ENCODE data around the gene ARMC6.
A peak's percentile ranks its signal among the peaks of the same experiment; 100 is the strongest.

Gene ARMC6

GRCh38 chr19:19033426-19034203 is at the start of gene ARMC6, which contains the start of gene SUGP2:
TSS of gene ARMC6 (plus strand) at chr19:19033603. CDS start at chr19:19034210, 607 bp downstream.
TSS of gene SUGP2 (minus strand) at chr19:19033517. CDS start at chr19:19031071, 2,446 bp downstream.
- DNase-seq (ENCODE audit: low read depth in 2 of 2, low spot score in 1 of 2), result peak; percentile 67 to 76

- no peak for DNase-seq (ENCODE audit: low read depth in 2 of 2, low spot score in 1 of 2)
Observed at GRCh38 chr19:18984251-18984650, 49.2 kb upstream of the ARMC6 start.

DNA sequence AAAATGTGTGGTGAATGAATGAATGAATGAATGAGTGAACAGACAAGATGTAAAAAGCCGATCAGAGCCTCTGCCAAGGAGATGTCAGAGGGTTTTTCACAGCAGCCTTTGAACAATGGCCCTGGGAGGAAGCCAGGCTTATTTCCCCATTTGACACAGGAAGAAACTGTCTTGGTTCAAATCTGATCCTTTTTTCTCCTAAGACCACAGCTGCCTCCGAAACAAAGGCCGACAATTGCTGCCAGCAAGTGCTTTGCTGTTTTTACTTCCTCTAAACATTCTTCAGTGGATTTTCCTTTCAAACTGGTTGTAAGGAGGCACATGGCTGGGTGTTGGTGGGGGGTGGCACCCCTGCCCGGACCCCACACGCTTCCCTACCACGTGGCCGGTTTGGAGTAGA is 48.1 kb upstream of the ARMC6 start:
- DNase-seq (ENCODE audit: low read depth in 2 of 2, low spot score in 1 of 2), result no peak

DNA sequence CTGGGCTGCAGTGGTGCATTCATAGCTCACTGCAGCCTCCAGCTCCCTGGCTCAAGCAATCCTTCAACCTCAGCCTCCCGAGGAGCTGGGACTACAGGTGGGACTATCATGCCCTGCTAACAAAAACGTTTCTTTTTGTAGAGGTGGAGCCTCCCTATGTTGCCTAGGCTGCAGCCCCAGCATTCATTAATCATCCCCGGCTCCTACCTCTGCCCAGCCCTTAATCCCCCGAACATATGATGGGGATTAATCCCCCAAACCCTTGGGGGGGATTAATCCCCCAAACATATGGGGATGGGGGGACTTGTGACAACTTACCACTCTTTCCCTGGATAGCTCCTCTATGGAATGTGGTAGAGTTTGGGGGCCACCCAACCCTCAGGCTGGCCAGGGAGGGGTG is 45.9 kb upstream of the ARMC6 start:
- DNase-seq (ENCODE audit: low read depth in 2 of 2, low spot score in 1 of 2), result no peak

- DNase-seq (ENCODE audit: low read depth in 2 of 2, low spot score in 1 of 2), result no peak
Observed at GRCh38 chr19:18989316-18989715, 44.1 kb upstream of the ARMC6 start.

- no peak for DNase-seq (ENCODE audit: low read depth in 2 of 2, low spot score in 1 of 2)
Observed at GRCh38 chr19:18990128-18990708, 43.2 kb upstream of the ARMC6 start.

DNA sequence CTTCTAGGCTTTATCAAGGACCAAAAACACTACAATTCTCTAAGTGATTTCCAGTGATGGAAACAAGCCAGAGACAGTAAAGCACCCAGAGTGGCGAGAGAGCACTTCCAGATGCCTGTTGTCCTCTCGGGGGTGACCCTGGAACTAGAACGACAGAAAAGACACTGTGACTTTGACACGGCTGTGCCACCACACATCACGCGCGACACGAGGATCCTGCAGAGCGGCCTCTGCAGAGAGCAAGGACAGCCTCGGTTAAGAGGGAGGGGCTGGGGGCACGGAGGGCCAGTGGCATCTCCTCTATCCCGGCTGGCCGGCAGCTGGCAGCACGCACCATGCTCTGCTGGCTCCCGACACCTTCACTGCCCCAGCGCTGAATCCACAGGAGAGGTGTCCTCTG is 42.4 kb upstream of the ARMC6 start:
- no peak for DNase-seq (ENCODE audit: low read depth in 2 of 2, low spot score in 1 of 2)

DNA sequence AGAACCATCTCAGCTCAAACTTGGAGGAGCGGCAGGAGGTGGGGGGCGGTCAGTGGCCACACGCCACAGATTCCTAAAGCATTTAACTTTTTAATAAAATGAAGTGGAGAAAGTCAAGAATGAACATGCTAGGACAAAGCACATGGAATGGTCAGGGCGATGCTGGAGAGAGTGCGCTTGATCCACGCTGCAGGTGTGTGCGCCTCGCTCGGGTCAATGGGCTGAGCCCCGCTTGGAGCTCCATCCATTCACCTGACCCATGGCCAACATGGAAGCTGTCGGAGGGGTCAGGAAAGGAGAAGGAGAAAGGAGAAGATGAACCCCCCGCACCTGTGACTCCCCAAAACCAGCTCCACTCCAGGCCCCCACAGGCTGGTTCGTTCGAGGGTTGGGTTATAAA is 41.9 kb upstream of the ARMC6 start:
- no peak for DNase-seq (ENCODE audit: low read depth in 2 of 2, low spot score in 1 of 2)

DNA sequence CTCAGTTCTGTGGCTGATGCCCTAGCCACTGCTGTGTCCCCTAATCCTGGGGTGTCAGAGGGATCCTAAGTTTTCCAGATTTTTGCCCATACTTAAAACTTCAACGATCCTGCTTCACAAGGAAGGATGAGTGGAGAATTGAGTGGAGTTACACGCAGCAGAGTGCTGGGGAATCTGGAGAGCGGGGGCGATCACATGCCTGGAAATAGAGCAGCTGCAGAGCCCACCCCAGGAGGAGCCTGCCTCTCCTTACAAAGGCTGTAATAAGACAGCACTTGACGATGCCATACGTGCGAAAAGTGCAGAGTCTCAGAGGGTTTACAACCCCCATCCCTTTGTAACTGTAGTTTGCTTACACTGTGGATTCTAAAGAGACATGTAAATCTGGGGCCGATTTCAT is 40.7 kb upstream of the ARMC6 start:
- no peak for DNase-seq (ENCODE audit: low read depth in 2 of 2, low spot score in 1 of 2)

GRCh38 chr19:18993115-18993514 is 40.3 kb upstream of the ARMC6 start:
- DNase-seq (ENCODE audit: low read depth in 2 of 2, low spot score in 1 of 2), result no peak

GRCh38 chr19:18995804-18996241 is 37.6 kb upstream of the ARMC6 start:
- DNase-seq (ENCODE audit: low read depth in 2 of 2, low spot score in 1 of 2), result no peak

DNA sequence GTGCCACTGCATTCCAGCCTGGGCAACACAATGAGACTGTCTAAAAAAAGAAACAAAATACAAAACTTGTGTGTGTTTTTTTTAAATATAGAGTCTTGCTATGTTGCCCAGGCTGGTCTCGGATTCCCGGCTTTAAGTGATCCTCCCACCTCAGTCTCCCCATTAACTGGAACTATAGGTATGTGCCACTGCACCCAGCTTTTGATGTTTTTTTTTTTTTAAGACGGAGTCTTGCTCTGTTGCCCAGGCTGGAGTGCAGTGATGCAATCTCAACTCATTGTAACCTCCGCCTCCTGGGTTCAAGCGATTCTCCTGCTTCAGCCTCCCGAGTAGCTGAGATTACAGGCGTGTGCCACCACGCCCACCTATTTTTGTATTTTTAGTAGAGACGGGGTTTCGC is 37.1 kb upstream of the ARMC6 start:
- DNase-seq (ENCODE audit: low read depth in 2 of 2, low spot score in 1 of 2), result no peak

DNA sequence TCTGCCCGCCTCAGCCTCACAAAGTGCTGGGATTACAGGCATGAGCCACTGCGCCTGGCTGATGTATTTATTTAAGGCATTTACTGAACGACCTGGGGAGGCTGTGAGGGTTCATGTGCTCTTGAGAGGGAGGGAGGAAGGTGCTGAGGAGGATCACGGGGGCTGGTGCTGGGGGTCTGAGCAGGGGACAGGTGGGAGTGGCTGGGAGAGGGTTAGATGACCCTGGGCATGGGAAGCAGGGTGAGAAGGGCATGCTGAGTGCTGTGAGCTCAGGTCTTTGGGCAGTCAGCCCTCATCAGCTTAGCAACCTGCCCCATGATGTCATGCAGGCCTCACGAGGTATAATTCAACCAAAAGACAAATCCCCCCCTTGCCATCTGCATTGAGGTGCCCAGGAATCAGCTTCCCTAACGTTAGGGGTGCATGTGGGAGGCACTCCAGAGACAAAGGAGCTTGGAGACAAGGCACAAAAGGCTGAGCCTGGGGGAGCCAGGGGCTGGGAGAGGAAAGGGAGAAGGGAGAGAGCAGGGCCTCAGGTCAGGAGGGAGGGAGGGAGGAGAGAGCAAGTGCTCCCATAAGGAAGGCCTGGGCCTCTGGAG is 36.5 kb upstream of the ARMC6 start:
- DNase-seq (ENCODE audit: low read depth in 2 of 2, low spot score in 1 of 2), result no peak

DNA sequence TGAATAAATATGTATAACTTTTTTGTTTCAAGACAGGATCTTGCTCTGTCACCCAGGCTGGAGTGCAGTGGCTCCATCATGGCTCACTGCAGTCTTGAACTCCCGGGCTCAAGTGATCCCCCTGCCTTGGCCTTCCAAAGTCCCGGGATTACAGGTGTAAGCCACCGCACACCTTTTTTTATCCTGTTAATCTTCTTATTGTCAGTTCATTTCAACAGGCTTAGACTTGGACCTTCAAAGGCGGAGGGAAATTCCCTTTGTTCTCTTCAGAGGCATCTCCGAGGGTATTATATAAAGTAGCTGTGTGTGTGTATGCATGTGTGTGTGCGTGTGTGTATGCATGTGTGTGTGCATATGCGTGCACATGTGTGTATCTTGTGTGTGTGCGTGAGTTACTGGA is 35.1 kb upstream of the ARMC6 start:
- DNase-seq (ENCODE audit: low read depth in 2 of 2, low spot score in 1 of 2), result no peak

GRCh38 chr19:18999016-18999758 is 34.2 kb upstream of the ARMC6 start:
- DNase-seq (ENCODE audit: low read depth in 2 of 2, low spot score in 1 of 2), result no peak

DNA sequence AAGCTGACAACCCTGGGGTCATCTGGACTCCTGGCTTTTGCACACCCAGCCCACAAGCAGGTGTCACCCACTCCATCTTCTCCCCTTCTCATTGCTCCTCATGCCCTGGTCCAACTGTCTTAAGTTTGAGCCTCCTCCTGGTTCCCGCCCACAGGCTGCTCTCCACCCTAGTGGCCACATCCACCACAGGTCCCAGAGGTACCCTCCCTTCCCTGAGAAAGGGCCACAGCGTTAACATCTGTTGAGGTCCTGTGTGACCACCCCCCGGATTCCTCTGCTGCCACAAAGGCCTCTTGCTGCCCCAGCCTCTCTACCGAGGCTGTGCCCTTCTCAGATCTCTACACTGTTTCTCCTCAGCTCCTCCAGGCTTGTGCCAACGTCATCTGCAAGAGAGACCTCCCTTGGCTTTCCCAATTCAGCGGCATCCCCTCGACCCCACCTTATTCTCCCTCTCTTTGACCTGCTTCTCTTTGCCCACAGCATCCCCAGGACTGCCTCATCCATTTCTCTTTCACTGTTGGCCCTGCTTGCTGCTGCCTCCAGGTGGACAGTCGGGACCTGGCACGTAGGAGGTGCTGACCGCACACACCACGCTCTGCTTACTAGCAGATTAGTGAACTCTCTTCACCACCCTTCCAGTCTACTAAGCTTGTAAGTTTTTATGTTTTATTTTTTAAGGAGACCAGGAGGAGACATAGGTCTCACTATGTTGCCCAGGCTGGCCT is 33.3 kb upstream of the ARMC6 start:
- DNase-seq (ENCODE audit: low read depth in 2 of 2, low spot score in 1 of 2), result no peak

DNA sequence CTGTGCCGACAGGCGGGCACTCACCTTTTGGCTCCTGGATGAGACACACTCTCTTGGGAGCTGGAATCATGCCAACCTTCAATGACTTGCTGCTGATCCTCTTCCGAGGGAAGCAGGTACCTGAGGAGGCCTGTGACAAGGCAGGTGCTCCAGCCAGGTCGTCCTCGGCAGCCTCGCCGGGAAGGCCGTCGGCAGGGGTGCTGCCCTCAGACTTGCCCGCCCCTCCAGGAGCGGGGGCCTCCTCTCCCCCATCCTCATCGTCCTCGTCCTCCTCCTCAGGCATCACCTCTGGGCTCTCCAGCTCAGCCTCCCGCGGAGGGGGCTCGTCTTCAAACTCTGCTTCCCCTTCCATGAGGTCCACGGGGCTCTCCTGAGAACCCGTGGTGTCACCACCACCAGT is 29.3 kb upstream of the ARMC6 start:
- DNase-seq (ENCODE audit: low read depth in 2 of 2, low spot score in 1 of 2), result no peak

GRCh38 chr19:19006213-19006612 is 27.2 kb upstream of the ARMC6 start:
- no peak for DNase-seq (ENCODE audit: low read depth in 2 of 2, low spot score in 1 of 2)

- no peak for DNase-seq (ENCODE audit: low read depth in 2 of 2, low spot score in 1 of 2)
Observed at GRCh38 chr19:19009951-19010350, 23.5 kb upstream of the ARMC6 start.

GRCh38 chr19:19010551-19010950 is 22.9 kb upstream of the ARMC6 start:
- DNase-seq (ENCODE audit: low read depth in 2 of 2, low spot score in 1 of 2), result no peak

- no peak for DNase-seq (ENCODE audit: low read depth in 2 of 2, low spot score in 1 of 2)
Observed at GRCh38 chr19:19021115-19021514, 12.3 kb upstream of the ARMC6 start.
